Activated gamma-delta T cell treated with anti-CD3 and anti-CD28 coated beads, Interleukin-2, amount 50 U/mL, for 16 hours (primary cell): ENCODE results near the gene PSMB5.
"Not testable (repeated sequence)": the region's sequence is repeated elsewhere in the genome, so short reads cannot be mapped to it uniquely, and the experiment has no call there.

ENCODE experiments used
- DNase-seq: peaks from one replicate; pipeline ENCODE4 v3.0.0-alpha.2; 2020; ENCODE audit warnings: low read depth

PSMB5 gene

GRCh38 chr14:23015618-23016017 lies 19.1 kb downstream of the PSMB5 start:
- DNase-seq: no peak

GRCh38 chr14:23013749-23014054 lies 21.0 kb downstream of the PSMB5 start:
- DNase-seq: not testable (repeated sequence)

GRCh38 chr14:23013054-23013748 lies 21.5 kb downstream of the PSMB5 start:
- DNase-seq: no peak

- DNase-seq: peak; percentile 65
Observed at GRCh38 chr14:23009939-23010726, 24.6 kb downstream of the PSMB5 start, which contains the start of gene C14orf93. TSS of gene C14orf93 (minus strand) at chr14:23010143. CDS start at chr14:22999023, 11,120 bp downstream.

- DNase-seq: no peak
Observed at GRCh38 chr14:23009483-23009938, 25.2 kb downstream of the PSMB5 start.

- no peak for DNase-seq
Observed at GRCh38 chr14:23008831-23009230, 25.9 kb downstream of the PSMB5 start.

- peak; percentile 95 for DNase-seq
Observed at GRCh38 chr14:23006544-23007419, 27.9 kb downstream of the PSMB5 start.

- DNase-seq: no peak
Observed at GRCh38 chr14:23006188-23006534, 28.5 kb downstream of the PSMB5 start.

- DNase-seq: no peak
Observed at GRCh38 chr14:23005451-23006187, 29.1 kb downstream of the PSMB5 start.

GRCh38 chr14:23004274-23004673 lies 30.4 kb downstream of the PSMB5 start:
- DNase-seq: not testable (repeated sequence)

- DNase-seq: no peak
Observed at GRCh38 chr14:23002592-23002991, 32.1 kb downstream of the PSMB5 start.

- DNase-seq: no peak
Observed at GRCh38 chr14:23000860-23001259, 33.8 kb downstream of the PSMB5 start.

- DNase-seq: no peak
Observed at GRCh38 chr14:22998329-22999012, 36.2 kb downstream of the PSMB5 start.

- no peak for DNase-seq
Observed at GRCh38 chr14:22997676-22998323, 36.9 kb downstream of the PSMB5 start.

- DNase-seq: no peak
Observed at GRCh38 chr14:22996768-22997654, 37.7 kb downstream of the PSMB5 start.

- no peak for DNase-seq
Observed at GRCh38 chr14:22995889-22996625, 38.6 kb downstream of the PSMB5 start.

- DNase-seq: no peak
Observed at GRCh38 chr14:22994762-22995275, 39.9 kb downstream of the PSMB5 start.

GRCh38 chr14:22993517-22993916 lies 41.2 kb downstream of the PSMB5 start:
- no peak for DNase-seq

- no peak for DNase-seq
Observed at GRCh38 chr14:22991852-22992251, 42.8 kb downstream of the PSMB5 start.
